ENCODE results near the gene CACNB2. TPM values are rescaled to one million over a fixed set of nuclear protein-coding genes. Genes with fewer than 3 reads are reported as not detected.

CACNB2 gene
- polyA plus RNA-seq, 2 donors, result 3.8 to 5.1 TPM

- H3K36me3 ChIP-seq (ENCODE audit: control insufficient read depth in 2 of 2, insufficient read depth in 2 of 2, low read length in 1 of 2), result no peaks in the 10 kb centered on the region
- no peak overlapping the region for H3K4me3 ChIP-seq (ENCODE audit: low read depth in 1 of 2, low read length in 2 of 2)
- H3K4me1 ChIP-seq (ENCODE audit: control insufficient read depth in 2 of 2, insufficient read depth in 2 of 2, low read length in 1 of 2), result no peaks in the 10 kb centered on the region
- H3K27ac ChIP-seq (ENCODE audit: low read depth in 2 of 2, low read length in 1 of 2), result no peak overlapping the region
- no peaks in the 10 kb centered on the region for H3K9me3 ChIP-seq (ENCODE audit: control insufficient read depth in 2 of 2, insufficient read depth in 1 of 2, low read depth in 1 of 2, low read length in 1 of 2)
- H3K27me3 ChIP-seq (ENCODE audit: control insufficient read depth in 1 of 2, insufficient read depth in 2 of 2, low read length in 2 of 2), result no peaks in the 10 kb centered on the region
- 78 to 81% methylated on average over 4 of the region's 4 CpGs for WGBS, 2 donors
Measured at GRCh38 chr10:18409599-18410397, 269.6 kb downstream of the CACNB2 start.

- 32 to 37% methylated on average over 2 of the region's 2 CpGs for WGBS, 2 donors
- no peak overlapping the region for H3K27ac ChIP-seq (ENCODE audit: low read depth in 2 of 2, low read length in 1 of 2)
Measured at GRCh38 chr10:18414061-18414460, 273.8 kb downstream of the CACNB2 start.

GRCh38 chr10:18417950-18418527 is 277.8 kb downstream of the CACNB2 start:
- no peaks in the 10 kb centered on the region for H3K27me3 ChIP-seq (ENCODE audit: control insufficient read depth in 1 of 2, insufficient read depth in 2 of 2, low read length in 2 of 2)
- WGBS, 2 donors, result 85 to 88% methylated on average over 15 of the region's 15 CpGs
- no peaks in the 10 kb centered on the region for H3K9me3 ChIP-seq (ENCODE audit: control insufficient read depth in 2 of 2, insufficient read depth in 1 of 2, low read depth in 1 of 2, low read length in 1 of 2)
- H3K36me3 ChIP-seq (ENCODE audit: control insufficient read depth in 2 of 2, insufficient read depth in 2 of 2, low read length in 1 of 2), result no peaks in the 10 kb centered on the region
- no peak overlapping the region for H3K27ac ChIP-seq (ENCODE audit: low read depth in 2 of 2, low read length in 1 of 2)
- H3K4me3 ChIP-seq (ENCODE audit: low read depth in 1 of 2, low read length in 2 of 2), result no peak overlapping the region
- H3K4me1 ChIP-seq (ENCODE audit: control insufficient read depth in 2 of 2, insufficient read depth in 2 of 2, low read length in 1 of 2), result no peaks in the 10 kb centered on the region

More at GRCh38 chr10:18414061-18414460, 273.8 kb downstream of the CACNB2 start:
- H3K9me3 ChIP-seq (ENCODE audit: control insufficient read depth in 2 of 2, insufficient read depth in 1 of 2, low read depth in 1 of 2, low read length in 1 of 2), result no peaks in the 10 kb centered on the region
- H3K4me3 ChIP-seq (ENCODE audit: low read depth in 1 of 2, low read length in 2 of 2), result no peak overlapping the region
- no peaks in the 10 kb centered on the region for H3K27me3 ChIP-seq (ENCODE audit: control insufficient read depth in 1 of 2, insufficient read depth in 2 of 2, low read length in 2 of 2)
- H3K36me3 ChIP-seq (ENCODE audit: control insufficient read depth in 2 of 2, insufficient read depth in 2 of 2, low read length in 1 of 2), result no peaks in the 10 kb centered on the region
- H3K4me1 ChIP-seq (ENCODE audit: control insufficient read depth in 2 of 2, insufficient read depth in 2 of 2, low read length in 1 of 2), result no peaks in the 10 kb centered on the region

- no peaks in the 10 kb centered on the region for H3K27me3 ChIP-seq (ENCODE audit: control insufficient read depth in 1 of 2, insufficient read depth in 2 of 2, low read length in 2 of 2)
- H3K9me3 ChIP-seq (ENCODE audit: control insufficient read depth in 2 of 2, insufficient read depth in 1 of 2, low read depth in 1 of 2, low read length in 1 of 2), result no peaks in the 10 kb centered on the region
- no peaks in the 10 kb centered on the region for H3K36me3 ChIP-seq (ENCODE audit: control insufficient read depth in 2 of 2, insufficient read depth in 2 of 2, low read length in 1 of 2)
- no peaks in the 10 kb centered on the region for H3K4me1 ChIP-seq (ENCODE audit: control insufficient read depth in 2 of 2, insufficient read depth in 2 of 2, low read length in 1 of 2)
- H3K4me3 ChIP-seq (ENCODE audit: low read depth in 1 of 2, low read length in 2 of 2), result no peak overlapping the region
- H3K27ac ChIP-seq (ENCODE audit: low read depth in 2 of 2, low read length in 1 of 2), result no peak overlapping the region
- WGBS, 2 donors, result 70 to 76% methylated on average over 9 of the region's 9 CpGs
Measured at GRCh38 chr10:18418541-18419215, 278.5 kb downstream of the CACNB2 start.

GRCh38 chr10:18419945-18420344 is 279.7 kb downstream of the CACNB2 start:
- Histone ChIP-seq H3K27ac (ENCODE audit: low read depth in 2 of 2, low read length in 1 of 2) (no peak overlapping the region), H3K4me3 (ENCODE audit: low read depth in 1 of 2, low read length in 2 of 2) (no peak overlapping the region), H3K36me3 (ENCODE audit: control insufficient read depth in 2 of 2, insufficient read depth in 2 of 2, low read length in 1 of 2) (no peaks in the 10 kb centered on the region), H3K27me3 (ENCODE audit: control insufficient read depth in 1 of 2, insufficient read depth in 2 of 2, low read length in 2 of 2) (no peaks in the 10 kb centered on the region), H3K4me1 (ENCODE audit: control insufficient read depth in 2 of 2, insufficient read depth in 2 of 2, low read length in 1 of 2) (no peaks in the 10 kb centered on the region), H3K9me3 (ENCODE audit: control insufficient read depth in 2 of 2, insufficient read depth in 1 of 2, low read depth in 1 of 2, low read length in 1 of 2) (no peaks in the 10 kb centered on the region)
- 57 to 60% methylated on average over 2 of the region's 2 CpGs for WGBS, 2 donors

GRCh38 chr10:18421726-18422293 is 281.6 kb downstream of the CACNB2 start:
- no peaks in the 10 kb centered on the region for H3K9me3 ChIP-seq (ENCODE audit: control insufficient read depth in 2 of 2, insufficient read depth in 1 of 2, low read depth in 1 of 2, low read length in 1 of 2)
- H3K4me1 ChIP-seq (ENCODE audit: control insufficient read depth in 2 of 2, insufficient read depth in 2 of 2, low read length in 1 of 2), result no peaks in the 10 kb centered on the region
- H3K27me3 ChIP-seq (ENCODE audit: control insufficient read depth in 1 of 2, insufficient read depth in 2 of 2, low read length in 2 of 2), result no peaks in the 10 kb centered on the region
- no peak overlapping the region for H3K4me3 ChIP-seq (ENCODE audit: low read depth in 1 of 2, low read length in 2 of 2)
- no peaks in the 10 kb centered on the region for H3K36me3 ChIP-seq (ENCODE audit: control insufficient read depth in 2 of 2, insufficient read depth in 2 of 2, low read length in 1 of 2)
- H3K27ac ChIP-seq (ENCODE audit: low read depth in 2 of 2, low read length in 1 of 2), result no peak overlapping the region
- WGBS, 2 donors, result 64 to 69% methylated on average over 7 of the region's 7 CpGs

- no peaks in the 10 kb centered on the region for H3K27me3 ChIP-seq (ENCODE audit: control insufficient read depth in 1 of 2, insufficient read depth in 2 of 2, low read length in 2 of 2)
- no peaks in the 10 kb centered on the region for H3K36me3 ChIP-seq (ENCODE audit: control insufficient read depth in 2 of 2, insufficient read depth in 2 of 2, low read length in 1 of 2)
- WGBS, 2 donors, result 51 to 59% methylated on average over 4 of the region's 4 CpGs
- H3K27ac ChIP-seq (ENCODE audit: low read depth in 2 of 2, low read length in 1 of 2), result no peak overlapping the region
- H3K4me1 ChIP-seq (ENCODE audit: control insufficient read depth in 2 of 2, insufficient read depth in 2 of 2, low read length in 1 of 2), result no peaks in the 10 kb centered on the region
- H3K4me3 ChIP-seq (ENCODE audit: low read depth in 1 of 2, low read length in 2 of 2), result no peak overlapping the region
- no peaks in the 10 kb centered on the region for H3K9me3 ChIP-seq (ENCODE audit: control insufficient read depth in 2 of 2, insufficient read depth in 1 of 2, low read depth in 1 of 2, low read length in 1 of 2)
Measured at GRCh38 chr10:18423058-18423637, 282.9 kb downstream of the CACNB2 start.

- Histone ChIP-seq H3K27me3 (ENCODE audit: control insufficient read depth in 1 of 2, insufficient read depth in 2 of 2, low read length in 2 of 2) (no peaks in the 10 kb centered on the region), H3K4me1 (ENCODE audit: control insufficient read depth in 2 of 2, insufficient read depth in 2 of 2, low read length in 1 of 2) (no peaks in the 10 kb centered on the region), H3K9me3 (ENCODE audit: control insufficient read depth in 2 of 2, insufficient read depth in 1 of 2, low read depth in 1 of 2, low read length in 1 of 2) (no peaks in the 10 kb centered on the region), H3K36me3 (ENCODE audit: control insufficient read depth in 2 of 2, insufficient read depth in 2 of 2, low read length in 1 of 2) (no peaks in the 10 kb centered on the region), H3K4me3 (ENCODE audit: low read depth in 1 of 2, low read length in 2 of 2) (no peak overlapping the region), H3K27ac (ENCODE audit: low read depth in 2 of 2, low read length in 1 of 2) (no peak overlapping the region)
- 46 to 52% methylated on average over 8 of the region's 8 CpGs for WGBS, 2 donors
Measured at GRCh38 chr10:18424200-18424599, 284.0 kb downstream of the CACNB2 start.

- no peak overlapping the region for H3K27ac ChIP-seq (ENCODE audit: low read depth in 2 of 2, low read length in 1 of 2)
- WGBS, 2 donors, result 72 to 80% methylated on average over 3 of the region's 3 CpGs
- no peaks in the 10 kb centered on the region for H3K27me3 ChIP-seq (ENCODE audit: control insufficient read depth in 1 of 2, insufficient read depth in 2 of 2, low read length in 2 of 2)
- no peak overlapping the region for H3K4me3 ChIP-seq (ENCODE audit: low read depth in 1 of 2, low read length in 2 of 2)
- H3K4me1 ChIP-seq (ENCODE audit: control insufficient read depth in 2 of 2, insufficient read depth in 2 of 2, low read length in 1 of 2), result no peaks in the 10 kb centered on the region
- no peaks in the 10 kb centered on the region for H3K9me3 ChIP-seq (ENCODE audit: control insufficient read depth in 2 of 2, insufficient read depth in 1 of 2, low read depth in 1 of 2, low read length in 1 of 2)
- no peaks in the 10 kb centered on the region for H3K36me3 ChIP-seq (ENCODE audit: control insufficient read depth in 2 of 2, insufficient read depth in 2 of 2, low read length in 1 of 2)
Measured at GRCh38 chr10:18429335-18429734, 289.1 kb downstream of the CACNB2 start.

Data from esophagus (tissue), 2 donors.